OCI-LY1 (cell line): ENCODE data around the gene OGG1.

Experiments used
- H2AFZ ChIP-seq: fragments of 200-600 bp; sonication (generic), shearing (Covaris generic); 2 replicates; pipeline ENCODE4 v1.6.0; 2014; ENCODE audit warnings: antibody characterized with exemption, mild to moderate bottlenecking, low read length
- H3F3A ChIP-seq: fragments of 200-600 bp; sonication (generic), shearing (Covaris generic); 2 replicates; pipeline ENCODE4 v1.6.0; 2014; ENCODE audit warnings: mild to moderate bottlenecking, antibody characterized with exemption, low read length, moderate library complexity; ENCODE audit not compliant: insufficient read depth
- H3K27ac ChIP-seq: fragments of 200-600 bp; sonication (generic); 2 replicates; pipeline ENCODE4 v1.5.1; 2014; ENCODE audit warnings: low read length, mixed run types, mild to moderate bottlenecking, low read depth; ENCODE audit not compliant: poor library complexity, severe bottlenecking
- H3K27me3 ChIP-seq: fragments of 200-600 bp; sonication (generic); 2 replicates; pipeline ENCODE4 v1.6.0; 2014; ENCODE audit warnings: antibody characterized with exemption, mild to moderate bottlenecking, low read length, moderate library complexity; ENCODE audit not compliant: insufficient read depth
- H3K36me3 ChIP-seq: fragments of 200-600 bp; sonication (generic); 2 replicates; pipeline ENCODE4 v1.6.1; 2014; ENCODE audit warnings: mild to moderate bottlenecking, antibody characterized with exemption, low read length, moderate library complexity, mixed read lengths; ENCODE audit not compliant: insufficient read depth
- H3K4me1 ChIP-seq: fragments of 200-600 bp; sonication (generic); 2 replicates; pipeline ENCODE4 v1.5.1; 2014; ENCODE audit warnings: mild to moderate bottlenecking, low read length, moderate library complexity; ENCODE audit not compliant: insufficient read depth, severe bottlenecking
- H3K4me2 ChIP-seq: fragments of 200-600 bp; sonication (generic), shearing (Covaris generic); 2 replicates; pipeline ENCODE4 v1.6.1; 2014; ENCODE audit warnings: low read length
- H3K4me3 ChIP-seq: fragments of 200-600 bp; sonication (generic); 2 replicates; pipeline ENCODE4 v1.5.1; 2014; ENCODE audit warnings: low read length, low read depth, mild to moderate bottlenecking, mixed read lengths; ENCODE audit not compliant: poor library complexity, severe bottlenecking
- H3K79me2 ChIP-seq: fragments of 200-600 bp; shearing (Covaris generic); 2 replicates; pipeline ENCODE4 v1.6.1; 2016; ENCODE audit warnings: mixed run types, low read length, mixed read lengths; ENCODE audit not compliant: insufficient read depth
- H3K9ac ChIP-seq: fragments of 200-600 bp; sonication (generic), shearing (Covaris generic); 2 replicates; pipeline ENCODE4 v1.6.1; 2014; ENCODE audit warnings: mild to moderate bottlenecking, low read length, mixed read lengths
- H3K9me2 ChIP-seq: fragments of 200-600 bp; sonication (generic), shearing (Covaris generic); 2 replicates; pipeline ENCODE4 v1.6.1; 2014; ENCODE audit warnings: low read depth, mild to moderate bottlenecking, low read length, mixed read lengths
- H3K9me3 ChIP-seq: fragments of 200-600 bp; shearing (Covaris generic); 2 replicates; pipeline ENCODE4 v1.6.1; 2014; ENCODE audit warnings: low read length, mixed read lengths
- H4K20me1 ChIP-seq: fragments of 200-600 bp; sonication (generic), shearing (Covaris generic); 2 replicates; pipeline ENCODE4 v1.6.0; 2016; ENCODE audit warnings: mild to moderate bottlenecking, low read length; ENCODE audit not compliant: insufficient read depth
- EZH2 ChIP-seq: fragments of 200-600 bp; sonication (generic), shearing (Covaris generic); IDR thresholded peaks from 2 replicates; pipeline ENCODE4 v1.8.0; 2017; ENCODE audit warnings: borderline replicate concordance, mixed run types, mild to moderate bottlenecking, antibody characterized with exemption, low read length, moderate library complexity, mixed read lengths
- TF ChIP-seq, protein P1 (sequence below): fragments of 200-600 bp; sonication (generic), shearing (Covaris generic); IDR thresholded peaks from 2 replicates; pipeline ENCODE4 v1.5.1; 2017; ENCODE audit warnings: mild to moderate bottlenecking, antibody characterized with exemption, low read length, moderate library complexity, mixed read lengths

Gene OGG1

GRCh38 chr3:9792405-9793160, 42.8 kb downstream of the OGG1 start, which contains the start of the genes ARPC4 and TADA3:
Gene ARPC4, plus strand, starts transcription at chr3:9793082. Its CDS starts 40 bp downstream, at chr3:9793122.
Gene TADA3, minus strand, starts transcription at chr3:9792473. Its CDS starts 1,007 bp downstream, at chr3:9791466.
- H3K9me3 ChIP-seq = no peaks in the 10 kb centered on the region
- no peak within 1 kb of the TSS for H2AFZ ChIP-seq
- H3K27me3 ChIP-seq = no peaks in the 10 kb centered on the region
- no peaks in the 10 kb centered on the region for H3K9me2 ChIP-seq
- peaks cover 33% of the 10 kb centered on the region for H3K4me1 ChIP-seq
- no peaks in the 10 kb centered on the region for H4K20me1 ChIP-seq
- peak within 1 kb of the TSS; percentile 83 for H3K27ac ChIP-seq
- peak within 1 kb of the TSS; percentile 99 for H3K4me2 ChIP-seq
- TF ChIP-seq, protein P1, sequence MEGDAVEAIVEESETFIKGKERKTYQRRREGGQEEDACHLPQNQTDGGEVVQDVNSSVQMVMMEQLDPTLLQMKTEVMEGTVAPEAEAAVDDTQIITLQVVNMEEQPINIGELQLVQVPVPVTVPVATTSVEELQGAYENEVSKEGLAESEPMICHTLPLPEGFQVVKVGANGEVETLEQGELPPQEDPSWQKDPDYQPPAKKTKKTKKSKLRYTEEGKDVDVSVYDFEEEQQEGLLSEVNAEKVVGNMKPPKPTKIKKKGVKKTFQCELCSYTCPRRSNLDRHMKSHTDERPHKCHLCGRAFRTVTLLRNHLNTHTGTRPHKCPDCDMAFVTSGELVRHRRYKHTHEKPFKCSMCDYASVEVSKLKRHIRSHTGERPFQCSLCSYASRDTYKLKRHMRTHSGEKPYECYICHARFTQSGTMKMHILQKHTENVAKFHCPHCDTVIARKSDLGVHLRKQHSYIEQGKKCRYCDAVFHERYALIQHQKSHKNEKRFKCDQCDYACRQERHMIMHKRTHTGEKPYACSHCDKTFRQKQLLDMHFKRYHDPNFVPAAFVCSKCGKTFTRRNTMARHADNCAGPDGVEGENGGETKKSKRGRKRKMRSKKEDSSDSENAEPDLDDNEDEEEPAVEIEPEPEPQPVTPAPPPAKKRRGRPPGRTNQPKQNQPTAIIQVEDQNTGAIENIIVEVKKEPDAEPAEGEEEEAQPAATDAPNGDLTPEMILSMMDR = no peak
- no peak for TF ChIP-seq EZH2
- no peaks in the 10 kb centered on the region for H3F3A ChIP-seq
- peak within 1 kb of the TSS; percentile 93 for H3K4me3 ChIP-seq
- peak within 1 kb of the TSS; percentile 98 for H3K9ac ChIP-seq
- peaks cover 23% of the 10 kb centered on the region for H3K79me2 ChIP-seq
- H3K36me3 ChIP-seq = peaks cover 51% of the 10 kb centered on the region

- Histone ChIP-seq H3K4me2 (peak overlapping the region; percentile 99), H3K4me1 (peaks cover 33% of the 10 kb centered on the region), H3F3A (no peaks in the 10 kb centered on the region), H3K27me3 (no peaks in the 10 kb centered on the region), H3K4me3 (peak overlapping the region; percentile 93), H3K9me2 (no peaks in the 10 kb centered on the region), H3K9me3 (no peaks in the 10 kb centered on the region), H3K9ac (peak overlapping the region; percentile 98), H3K27ac (peak overlapping the region; percentile 83), H2AFZ (no peak overlapping the region), H3K79me2 (peaks cover 23% of the 10 kb centered on the region), H4K20me1 (no peaks in the 10 kb centered on the region), H3K36me3 (peaks cover 57% of the 10 kb centered on the region)
- TF ChIP-seq, protein P1 = no peak
- no peak for TF ChIP-seq EZH2
Observed at GRCh38 chr3:9793161-9793781, 43.5 kb downstream of the OGG1 start.

DNA sequence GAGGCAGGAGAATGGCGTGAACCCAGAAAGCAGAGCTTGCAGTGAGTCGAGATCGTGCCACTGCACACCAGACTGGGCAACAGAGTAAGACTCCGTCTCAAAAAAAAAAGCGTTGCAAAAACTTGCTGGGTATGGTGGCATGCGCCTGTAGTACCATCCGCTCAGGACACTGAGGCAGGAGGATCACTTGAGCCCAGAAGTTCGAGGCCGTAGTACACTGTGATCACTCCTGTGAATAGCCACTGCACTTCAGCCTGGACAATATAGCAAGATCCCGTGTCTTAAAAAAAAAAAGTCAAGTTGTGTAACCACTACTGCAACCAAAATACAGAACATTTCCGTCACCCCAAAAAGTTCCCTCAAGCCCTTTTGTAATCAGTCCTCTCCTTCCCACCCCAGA, 44.6 kb downstream of the OGG1 start:
- Histone ChIP-seq H3F3A (no peaks in the 10 kb centered on the region), H3K9me2 (no peaks in the 10 kb centered on the region), H3K36me3 (peaks cover 60% of the 10 kb centered on the region), H3K27me3 (no peaks in the 10 kb centered on the region), H3K4me2 (peak overlapping the region; percentile 99), H3K4me1 (peaks cover 33% of the 10 kb centered on the region), H3K79me2 (peaks cover 23% of the 10 kb centered on the region), H4K20me1 (no peaks in the 10 kb centered on the region), H3K9ac (peak overlapping the region; percentile 20; the same call in 1 of the 2 replicates), H3K4me3 (peak overlapping the region; percentile 93), H3K9me3 (no peaks in the 10 kb centered on the region), H2AFZ (no peak overlapping the region), H3K27ac (no peak overlapping the region)
- TF ChIP-seq, protein P1 = no peak
- no peak for TF ChIP-seq EZH2
